Stimulated activated CD8-positive, alpha-beta memory T cell treated with anti-CD3 and anti-CD28 coated beads, Interleukin-2, amount 100 ng/mL, for 48 hours (primary cell): Measurements from ENCODE around the gene FIGNL1.
"Not testable (repeated sequence)": the region's sequence is repeated elsewhere in the genome, so short reads cannot be mapped to it uniquely, and the experiment has no call there.

ENCODE experiments used
- DNase-seq, 2 donors: peaks; one replicate each; pipeline ENCODE4 v3.0.0-alpha.2; 2020; ENCODE audit warnings: low read depth in 2 of 2

Gene FIGNL1

DNA sequence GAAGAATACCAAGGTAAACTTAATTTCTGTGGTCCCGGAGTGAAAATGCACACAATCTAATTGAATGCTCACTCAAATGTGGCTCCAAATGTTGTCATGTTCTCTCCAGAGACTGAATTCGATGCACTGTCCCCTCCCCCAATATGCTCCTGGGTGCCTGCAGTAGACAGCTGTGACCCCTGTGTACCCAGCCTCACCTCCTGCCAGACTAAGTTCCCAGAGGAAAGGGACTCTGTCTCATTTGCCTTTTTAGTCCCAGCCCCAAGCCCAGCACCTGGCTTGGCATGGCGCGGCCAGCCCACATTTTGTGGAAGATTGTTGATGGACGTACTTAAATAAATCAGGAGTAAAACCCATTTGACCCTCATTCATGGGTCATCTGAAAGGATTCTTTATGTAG lies 21.8 kb upstream of the FIGNL1 start:
- no peak for DNase-seq

GRCh38 chr7:50470250-50471163 lies 20.4 kb upstream of the FIGNL1 start:
- DNase-seq, result no peak

- DNase-seq, result no peak
Measured at GRCh38 chr7:50469181-50469580, 19.0 kb upstream of the FIGNL1 start.

- peak; percentile 69 to 77 for DNase-seq
Measured at GRCh38 chr7:50467817-50468610, 17.9 kb upstream of the FIGNL1 start.

DNA sequence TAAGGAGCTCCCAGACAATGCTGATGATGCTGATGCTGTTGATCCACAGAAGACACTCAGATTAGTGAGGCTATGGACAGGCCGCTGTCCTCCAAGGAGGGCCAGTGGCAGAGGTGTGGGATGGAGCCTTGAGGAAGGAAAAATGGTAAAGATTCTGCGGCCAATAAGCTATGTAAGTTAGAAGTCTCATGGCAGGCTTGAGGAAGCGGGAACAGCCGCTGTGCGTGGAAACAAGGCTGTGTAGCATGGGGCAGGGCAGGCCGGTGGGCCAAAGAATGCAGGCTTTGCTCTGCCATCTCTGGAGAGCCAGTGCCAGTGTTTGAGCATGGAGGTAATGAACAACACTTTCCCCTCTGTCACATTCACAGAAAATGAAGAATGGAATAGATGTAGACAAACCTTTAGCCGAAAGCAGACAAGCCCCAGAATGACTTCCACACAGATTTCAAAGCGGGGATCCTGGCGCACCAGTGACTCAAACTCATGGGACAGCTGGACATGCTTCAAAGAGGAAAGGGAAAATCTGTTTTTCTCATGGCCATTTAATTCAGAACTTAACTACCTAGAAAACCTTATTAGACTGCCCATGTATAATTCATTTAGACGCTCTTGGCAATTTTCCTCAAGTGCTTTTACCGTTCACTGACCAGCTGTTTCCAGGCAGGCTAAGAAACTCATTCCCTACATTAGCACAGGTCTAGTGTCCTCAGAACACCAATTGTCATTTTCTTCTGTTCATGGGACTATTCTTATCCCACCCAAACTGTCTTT lies 16.9 kb upstream of the FIGNL1 start:
- DNase-seq, result no peak

DNA sequence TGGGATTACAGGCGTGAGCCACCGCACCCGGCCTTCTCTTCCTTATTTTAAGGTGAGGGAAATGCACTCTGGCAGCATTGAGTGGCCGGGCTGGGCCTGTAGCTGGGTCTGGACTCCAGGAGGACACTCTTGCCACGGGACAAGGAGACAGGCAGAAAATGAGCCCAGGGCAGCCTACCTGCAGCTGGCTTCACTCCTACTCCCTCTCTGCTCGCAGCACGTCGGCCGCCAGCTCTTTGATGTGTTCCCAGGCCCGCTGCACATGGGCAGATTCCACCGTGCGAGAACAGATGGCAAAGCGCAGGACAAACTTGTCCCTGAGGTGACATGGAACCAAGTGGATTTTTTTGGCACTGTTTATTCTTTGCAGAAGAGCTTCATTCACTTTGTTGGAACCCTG lies 12.9 kb upstream of the FIGNL1 start:
- DNase-seq, result no peak

DNA sequence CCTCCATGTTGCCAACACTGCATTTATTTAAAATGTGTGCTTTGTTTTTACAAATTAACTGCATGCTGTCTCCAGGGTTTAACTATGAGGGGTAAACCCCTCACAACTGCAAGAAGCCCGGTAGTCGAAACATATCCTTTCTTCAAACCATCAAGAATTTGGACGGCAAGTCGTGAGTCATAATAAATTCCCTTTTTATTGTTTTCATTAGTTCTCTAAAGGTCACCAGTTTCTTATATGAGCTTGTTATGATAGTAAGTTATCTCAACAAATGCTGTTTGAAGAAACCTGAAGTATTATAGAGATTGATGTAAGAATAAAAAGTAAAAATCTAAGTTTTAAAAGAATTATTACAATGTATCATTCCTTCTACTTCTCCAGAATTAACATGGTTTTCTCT lies 12.2 kb upstream of the FIGNL1 start:
- no peak for DNase-seq

GRCh38 chr7:50461695-50462094 lies 11.5 kb upstream of the FIGNL1 start:
- no peak for DNase-seq

DNA sequence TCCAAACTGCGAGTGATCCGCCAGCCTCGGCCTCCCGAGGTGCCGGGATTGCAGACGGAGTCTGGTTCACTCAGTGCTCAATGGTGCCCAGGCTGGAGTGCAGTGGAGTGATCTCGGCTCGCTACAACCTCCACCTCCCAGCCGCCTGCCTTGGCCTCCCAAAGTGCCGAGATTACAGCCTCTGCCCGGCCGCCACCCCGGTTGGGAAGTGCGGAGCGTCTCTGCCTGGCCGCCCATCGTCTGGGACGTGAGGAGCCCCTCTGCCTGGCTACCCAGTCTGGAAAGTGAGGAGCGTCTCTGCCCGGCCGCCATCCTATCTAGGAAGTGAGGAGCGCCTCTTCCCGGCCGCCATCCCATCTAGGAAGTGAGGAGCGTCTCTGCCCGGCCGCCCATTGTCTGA lies 9.0 kb upstream of the FIGNL1 start:
- not testable (repeated sequence) for DNase-seq

- not testable (repeated sequence) for DNase-seq
Measured at GRCh38 chr7:50458651-50459050, 8.5 kb upstream of the FIGNL1 start.

DNA sequence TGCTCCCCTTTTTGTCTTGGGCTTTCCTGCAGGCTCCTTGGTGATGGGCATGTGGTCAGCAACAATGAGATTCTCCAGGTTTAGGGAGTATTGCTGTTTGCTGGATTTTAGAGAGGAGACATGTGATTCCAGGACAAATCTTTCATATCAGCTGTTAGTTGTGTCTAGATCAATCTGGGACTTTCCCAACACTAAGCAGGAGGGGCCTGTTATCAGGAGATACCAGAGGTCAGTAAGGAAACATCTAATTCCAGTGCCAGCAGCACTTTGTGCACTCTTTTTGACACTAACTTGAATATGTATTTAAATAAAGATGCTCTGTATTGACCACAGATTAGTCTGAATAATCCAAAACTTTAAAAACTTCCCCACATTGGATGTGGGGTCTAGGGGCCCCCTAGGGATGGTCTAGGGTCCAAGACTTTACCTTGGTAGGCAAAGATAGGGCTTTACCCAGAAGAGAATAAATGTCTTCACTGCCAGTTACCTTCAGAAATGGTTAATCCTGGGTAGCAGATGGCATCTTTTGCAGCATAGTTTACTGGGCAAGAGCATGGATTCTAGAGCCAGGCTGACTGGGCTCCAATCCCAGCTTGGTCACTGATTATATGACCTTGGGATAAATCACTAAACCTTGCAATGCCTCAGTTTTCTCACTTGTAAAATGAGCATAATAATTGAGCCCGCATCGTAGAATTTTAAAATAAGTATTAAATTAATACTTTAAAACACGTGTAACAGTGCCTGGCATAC lies 6.4 kb upstream of the FIGNL1 start:
- DNase-seq, result no peak

GRCh38 chr7:50455658-50456057 lies 5.5 kb upstream of the FIGNL1 start:
- DNase-seq, result no peak

DNA sequence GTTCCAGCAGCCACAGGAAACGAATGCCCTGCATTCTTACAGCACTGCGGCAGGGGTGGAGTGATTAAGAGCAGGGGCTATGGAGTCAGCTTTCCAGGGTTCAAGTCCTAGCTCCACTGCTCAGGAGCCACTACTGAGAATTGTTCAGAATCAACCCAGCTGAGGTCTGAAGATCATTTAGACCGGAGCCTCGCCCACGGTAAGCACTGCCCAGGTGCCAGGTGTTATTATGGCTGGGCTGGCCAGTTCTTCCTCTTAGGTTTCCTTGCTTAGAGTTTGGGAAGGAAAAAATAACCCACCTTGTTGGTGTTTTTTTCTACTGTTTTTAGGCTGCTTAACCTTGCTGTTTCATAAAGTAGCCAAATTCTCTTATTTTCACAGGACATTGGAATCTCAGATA lies 4.8 kb upstream of the FIGNL1 start:
- no peak for DNase-seq

GRCh38 chr7:50450590-50451032 lies 461 bp upstream of the FIGNL1 start:
- no peak for DNase-seq

DNA sequence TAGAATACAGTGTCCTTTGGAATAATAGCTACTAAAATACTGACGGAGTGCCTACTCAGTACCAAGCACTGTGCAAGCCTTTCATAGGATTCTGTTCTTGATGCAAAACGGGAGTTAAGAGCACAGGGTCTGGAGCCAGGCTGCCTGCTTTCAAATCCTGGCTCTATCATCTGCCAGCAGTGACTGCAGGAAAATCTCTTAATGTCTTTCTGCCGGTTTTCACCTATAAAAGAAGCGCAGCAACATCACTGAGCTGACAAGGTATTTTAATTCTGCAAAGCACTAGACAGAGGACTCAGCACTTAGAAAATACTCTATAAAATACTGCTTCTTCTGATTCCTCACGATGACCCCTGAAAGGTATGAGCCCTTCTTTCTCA lies 659 bp downstream of the FIGNL1 start:
- no peak for DNase-seq

DNA sequence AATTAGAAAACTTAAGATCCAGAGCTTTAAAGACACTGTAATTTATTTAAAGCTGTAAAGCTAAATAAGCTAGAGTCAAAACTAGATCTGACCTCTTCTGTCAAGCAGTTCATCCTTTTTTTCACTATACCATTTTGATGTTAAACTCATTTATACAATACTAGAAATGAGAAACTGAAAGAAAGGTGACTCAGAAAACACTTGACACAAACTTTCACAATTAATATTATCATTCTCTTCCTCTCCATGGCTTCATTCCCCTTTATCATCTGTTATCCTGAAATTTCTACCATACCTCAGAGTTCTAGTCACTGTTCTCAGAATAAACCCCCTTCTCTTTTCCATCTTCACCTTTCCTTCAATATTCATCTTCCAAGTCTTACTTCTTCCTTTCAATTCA lies 1.3 kb downstream of the FIGNL1 start:
- DNase-seq, result no peak

GRCh38 chr7:50446542-50446960 lies 3.6 kb downstream of the FIGNL1 start:
- DNase-seq, result no peak

- no peak for DNase-seq
Measured at GRCh38 chr7:50436133-50436806, 13.9 kb downstream of the FIGNL1 start.

GRCh38 chr7:50431722-50432305 lies 18.3 kb downstream of the FIGNL1 start:
- no peak for DNase-seq

DNA sequence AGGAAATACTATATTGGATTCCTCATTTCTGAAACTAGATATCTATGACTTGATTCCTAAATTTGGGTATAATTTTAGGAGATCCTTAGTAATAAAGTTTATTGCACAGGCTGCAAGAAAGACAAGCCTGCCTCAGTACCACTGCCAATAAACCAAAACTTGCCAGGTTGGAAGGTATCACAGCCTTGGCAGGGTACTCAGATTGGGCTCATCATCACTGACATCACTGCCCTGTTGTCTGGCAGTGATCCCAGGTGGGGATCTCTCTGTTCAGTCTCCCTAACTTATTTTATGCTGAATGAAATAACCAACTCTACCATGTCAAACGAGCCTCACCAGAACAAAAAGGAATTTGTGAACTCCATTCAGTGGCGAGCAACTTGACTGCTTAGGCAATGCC lies 18.8 kb downstream of the FIGNL1 start:
- no peak for DNase-seq
